Measurements from ENCODE around the gene MEF2B.

MEF2B gene

GRCh38 chr19:19101540-19101939, 68.5 kb downstream of the MEF2B start:
- no peak for TF ChIP-seq CTCF (IDR thresholded peaks at IDR 0.05)

- no peak for TF ChIP-seq CTCF (IDR thresholded peaks at IDR 0.05)
Measured at GRCh38 chr19:19098703-19099632, 71.1 kb downstream of the MEF2B start.

- no peak for TF ChIP-seq CTCF (IDR thresholded peaks at IDR 0.05)
Measured at GRCh38 chr19:19098084-19098702, 71.9 kb downstream of the MEF2B start.

- TF ChIP-seq CTCF (IDR thresholded peaks at IDR 0.05): no peak
Measured at GRCh38 chr19:19096641-19097627, 73.1 kb downstream of the MEF2B start.

- no peak for TF ChIP-seq CTCF (IDR thresholded peaks at IDR 0.05)
Measured at GRCh38 chr19:19095691-19096090, 74.4 kb downstream of the MEF2B start.

All from LNCAP (cell line).